ENCODE measurements around the gene SNX10. TPM values are rescaled to one million over a fixed set of nuclear protein-coding genes. Genes with fewer than 3 reads are reported as not detected.

The SNX10 gene
- total and polyA plus RNA-seq, 2 of the 4 experiments (the other 2 are of a cell fraction): not detected

DNA sequence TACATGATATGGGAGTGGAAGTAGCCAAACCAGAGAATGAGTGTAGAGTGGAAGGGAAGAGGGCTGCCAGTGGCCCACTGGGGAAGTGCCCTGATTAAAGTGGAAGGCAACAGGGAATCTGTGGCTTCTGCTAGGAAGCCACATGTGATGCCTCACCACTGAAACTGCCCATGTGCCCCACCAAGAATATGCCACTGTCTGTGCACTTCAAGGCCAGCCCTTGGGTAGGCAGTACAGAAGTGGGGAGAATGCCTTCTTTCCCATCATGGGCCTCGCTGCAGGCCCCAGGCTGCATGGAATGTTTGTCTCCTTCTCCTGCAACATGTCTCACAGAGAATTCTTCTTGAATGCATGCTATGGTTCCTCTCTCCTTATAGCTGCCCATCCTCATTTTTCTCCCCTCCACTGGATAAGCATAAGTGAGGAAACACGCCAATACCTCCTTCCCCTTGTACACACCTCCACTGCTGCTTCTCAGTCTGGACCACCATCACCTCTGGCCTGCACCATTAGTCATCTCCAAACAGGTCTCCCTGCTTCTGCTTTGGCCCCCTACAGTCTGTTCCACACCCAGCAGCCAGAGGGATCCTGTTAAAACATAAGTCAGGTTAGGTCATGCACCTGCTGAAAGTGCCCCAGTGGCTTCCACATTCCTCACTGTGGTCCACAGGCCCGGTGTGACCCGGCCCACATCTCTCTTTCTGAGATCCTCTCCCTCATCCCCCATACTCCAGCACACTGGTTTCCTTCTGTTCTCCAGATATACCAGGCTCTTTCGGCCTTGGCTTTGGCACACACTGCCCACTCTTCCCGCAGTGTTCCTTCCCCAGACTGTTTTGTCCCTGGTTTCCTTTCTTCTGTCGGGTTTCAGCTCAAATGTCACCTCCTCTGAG is 37.1 kb downstream of the SNX10 start:
- intact Hi-C loops (cut with micrococcal nuclease): no loop called here

More for the DNA sequence above, 37.1 kb downstream of the SNX10 start:
- Histone ChIP-seq H4K5ac (ENCODE audit: low read depth, low read length) (no peak overlapping the region), H3K9me1 (ENCODE audit: insufficient read depth, low read length) (no peaks in the 10 kb centered on the region), H4K91ac (ENCODE audit: insufficient read depth, low read depth, low read length) (no peak overlapping the region), H2BK15ac (ENCODE audit: low read depth, low read length) (no peak overlapping the region), H3K14ac (replicated peaks; ENCODE audit: low read depth, low read length) (no peak overlapping the region), H3K36me3 (ENCODE audit: control insufficient read depth, insufficient read depth, low read length) (no peaks in the 10 kb centered on the region), H2BK20ac (ENCODE audit: low read depth, low read length) (no peak overlapping the region), H3K4me1 (ENCODE audit: control insufficient read depth, insufficient read depth, low read length) (no peaks in the 10 kb centered on the region), H3K4me3 (ENCODE audit: insufficient read depth, low read depth, low read length) (no peak overlapping the region), H3K9ac (ENCODE audit: low read depth, low read length) (no peak overlapping the region), H3K79me1 (ENCODE audit: low read depth in 1 of 2, low read length in 2 of 2) (no peaks in the 10 kb centered on the region), H3K4me2 (ENCODE audit: low read depth, low read length) (no peak overlapping the region), H2BK120ac (ENCODE audit: low read depth, low read length) (no peak overlapping the region), H2AFZ (replicated peaks; ENCODE audit: low read length, poor library complexity) (no peak overlapping the region), H3K4ac (ENCODE audit: low read depth, low read length) (no peak overlapping the region), H3K27me3 (ENCODE audit: control insufficient read depth, insufficient read depth, low read length) (no peaks in the 10 kb centered on the region), H4K20me1 (ENCODE audit: insufficient read depth, low read length) (no peaks in the 10 kb centered on the region), H3K23ac (ENCODE audit: low read depth, low read length) (no peak overlapping the region), H3K56ac (ENCODE audit: extremely low read depth, insufficient read depth, low read length) (no peak overlapping the region), H3K9me3 (ENCODE audit: control insufficient read depth, insufficient read depth, low read length) (no peaks in the 10 kb centered on the region), H3K18ac (ENCODE audit: low read depth, low read length) (no peak overlapping the region), H2AK5ac (ENCODE audit: low read depth, low read length) (no peak overlapping the region), H2BK5ac (ENCODE audit: low read depth, low read length, poor library complexity, severe bottlenecking) (no peak overlapping the region), H3K27ac (ENCODE audit: insufficient read depth, low read length) (no peak overlapping the region), H4K8ac (ENCODE audit: low read depth in 2 of 2, low read length in 2 of 2) (no peak overlapping the region), H2AK9ac (replicated peaks; ENCODE audit: low read depth, low read length, poor library complexity) (no peak overlapping the region)
- no peak for TF ChIP-seq RFX5 (IDR thresholded peaks at IDR 0.05; ENCODE audit: low read depth, low read length)
- TF ChIP-seq MAFK (IDR thresholded peaks at IDR 0.05; ENCODE audit: low read depth, low read length): no peak
- TF ChIP-seq SMC3 (IDR thresholded peaks at IDR 0.05; ENCODE audit: low read depth, low read length): no peak
- TF ChIP-seq, protein P1, sequence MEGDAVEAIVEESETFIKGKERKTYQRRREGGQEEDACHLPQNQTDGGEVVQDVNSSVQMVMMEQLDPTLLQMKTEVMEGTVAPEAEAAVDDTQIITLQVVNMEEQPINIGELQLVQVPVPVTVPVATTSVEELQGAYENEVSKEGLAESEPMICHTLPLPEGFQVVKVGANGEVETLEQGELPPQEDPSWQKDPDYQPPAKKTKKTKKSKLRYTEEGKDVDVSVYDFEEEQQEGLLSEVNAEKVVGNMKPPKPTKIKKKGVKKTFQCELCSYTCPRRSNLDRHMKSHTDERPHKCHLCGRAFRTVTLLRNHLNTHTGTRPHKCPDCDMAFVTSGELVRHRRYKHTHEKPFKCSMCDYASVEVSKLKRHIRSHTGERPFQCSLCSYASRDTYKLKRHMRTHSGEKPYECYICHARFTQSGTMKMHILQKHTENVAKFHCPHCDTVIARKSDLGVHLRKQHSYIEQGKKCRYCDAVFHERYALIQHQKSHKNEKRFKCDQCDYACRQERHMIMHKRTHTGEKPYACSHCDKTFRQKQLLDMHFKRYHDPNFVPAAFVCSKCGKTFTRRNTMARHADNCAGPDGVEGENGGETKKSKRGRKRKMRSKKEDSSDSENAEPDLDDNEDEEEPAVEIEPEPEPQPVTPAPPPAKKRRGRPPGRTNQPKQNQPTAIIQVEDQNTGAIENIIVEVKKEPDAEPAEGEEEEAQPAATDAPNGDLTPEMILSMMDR (conservative IDR thresholded peaks at IDR 0.05; ENCODE audit: low read depth, low read length): no peak
- no peak for TF ChIP-seq ELK1 (IDR thresholded peaks at IDR 0.05; ENCODE audit: borderline replicate concordance, low read depth, low read length)
- in situ Hi-C loops (cut with MboI; ENCODE audit: low sequenced_read_pairs): no loop called here
- no peak for ATAC-seq (ENCODE audit: low read depth)
- 38% methylated on average over 3 of the region's 7 CpGs; no CpG with 5 or more reads in 1 of the 2 experiments for WGBS, 2 experiments (ENCODE audit: extremely low coverage in 2 of 2, insufficient read length in 1 of 2)
- BruUV-seq (replicated peaks): no TSS peak
- no peak for DNase-seq
- ChIA-PET POLR2A (ENCODE audit: unreplicated experiment) (no interaction called here), CTCF (no interaction called here)
- dilution Hi-C loops (cut with HindIII; ENCODE audit: low sequenced_read_pairs, unreplicated experiment): no loop called here

All from IMR-90 (cell line).